Stimulated activated CD4-positive, alpha-beta T cell treated with anti-CD3 and anti-CD28 coated beads, Interleukin-1b, Interleukin-23, amount 100 ng/mL, for 1 hour (primary cell): ENCODE results near the gene KCNH2.

Experiments used
- DNase-seq, 2 donors: peaks; one replicate each; pipeline ENCODE4 v3.0.0-alpha.2; 2020; ENCODE audit warnings: low read depth in 2 of 2

The KCNH2 gene

GRCh38 chr7:150974468-150975391 lies 3.4 kb downstream of the KCNH2 start:
- peak; percentile 56 to 63 for DNase-seq

DNA sequence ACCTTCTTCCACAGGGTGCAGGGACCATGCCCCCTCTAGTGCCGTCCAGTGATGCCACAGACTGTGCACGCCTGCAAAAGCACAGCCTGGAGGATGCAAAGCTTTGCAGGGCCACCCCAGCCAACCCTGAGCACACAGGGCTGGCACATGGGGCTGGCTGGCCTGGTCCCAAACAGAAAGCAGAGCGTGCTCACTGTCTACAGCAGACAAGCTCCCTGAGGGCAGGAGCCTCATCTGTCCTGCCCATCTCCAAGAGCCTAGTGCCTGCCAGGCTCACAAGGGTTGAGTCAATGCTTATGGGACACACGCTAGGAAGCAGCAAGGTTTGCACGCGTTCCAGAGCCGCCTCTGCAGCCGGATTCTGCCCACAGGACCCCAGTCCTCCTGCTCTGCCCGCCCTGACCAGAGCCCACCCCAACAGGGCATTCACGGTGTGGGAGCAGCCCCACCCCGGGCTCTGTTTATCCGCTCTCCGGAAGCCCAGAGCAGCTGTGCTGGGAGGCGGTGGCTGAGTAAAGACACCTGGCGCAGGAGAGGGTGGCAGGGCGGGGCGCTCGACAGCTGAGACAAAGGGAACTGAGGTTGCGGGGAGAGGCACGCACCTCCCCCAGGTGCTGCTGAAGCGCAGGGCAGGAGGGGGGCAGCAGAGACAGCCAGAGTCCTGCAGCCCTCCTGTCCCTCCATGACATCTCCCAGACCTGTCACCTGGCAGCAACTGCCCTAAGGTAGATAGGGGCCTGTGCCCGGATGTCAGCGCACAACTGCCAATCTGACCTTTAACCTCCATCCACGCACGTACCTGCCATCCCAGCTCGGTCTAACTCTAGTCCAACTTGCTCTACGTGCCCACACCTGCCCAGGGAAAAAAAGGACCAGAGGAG lies 4.3 kb downstream of the KCNH2 start:
- no peak for DNase-seq

GRCh38 chr7:150972741-150973140 lies 5.4 kb downstream of the KCNH2 start:
- no peak for DNase-seq

GRCh38 chr7:150972023-150972468 lies 6.1 kb downstream of the KCNH2 start:
- DNase-seq: no peak

DNA sequence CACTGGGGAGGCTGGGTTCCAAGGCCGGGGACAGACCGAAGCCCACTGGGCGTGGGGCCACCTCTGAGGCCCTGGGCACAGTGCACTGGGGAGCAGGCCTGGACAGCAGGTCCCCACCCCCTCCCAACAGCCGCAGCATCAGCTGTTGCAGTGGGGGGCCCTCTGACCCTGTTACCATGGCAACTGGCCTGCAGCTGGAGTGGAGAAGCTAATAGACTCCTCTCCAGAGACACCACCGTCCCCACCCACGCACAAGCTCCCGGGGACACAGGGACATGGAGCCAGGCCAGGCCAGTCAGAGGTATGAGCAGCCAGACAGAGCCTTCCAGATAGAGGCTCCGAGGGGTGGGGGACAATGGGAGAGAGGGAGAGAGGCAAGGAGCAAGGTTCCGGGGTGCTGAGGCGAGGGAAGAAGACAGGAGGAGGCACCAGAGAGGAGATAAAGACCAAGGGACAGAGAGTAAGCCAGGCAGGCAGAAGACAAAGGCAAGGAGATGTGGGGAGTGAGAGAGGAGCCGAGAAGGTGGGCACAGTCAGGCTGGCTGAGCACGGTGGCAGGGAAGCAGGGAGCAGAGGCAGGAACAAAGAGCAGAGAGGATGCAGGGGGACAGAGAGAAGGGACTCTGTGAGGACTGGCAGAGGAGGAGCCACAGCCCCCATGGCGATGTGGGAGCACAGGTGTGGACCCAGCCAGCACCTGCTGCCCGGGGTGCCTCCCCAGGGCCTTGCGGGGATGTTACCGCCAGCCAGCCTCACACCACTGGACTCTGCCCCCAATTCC lies 6.7 kb downstream of the KCNH2 start:
- DNase-seq: no peak

GRCh38 chr7:150970424-150970823 lies 7.7 kb downstream of the KCNH2 start:
- DNase-seq: no peak

- DNase-seq: no peak
Observed at GRCh38 chr7:150969475-150969874, 8.6 kb downstream of the KCNH2 start.

DNA sequence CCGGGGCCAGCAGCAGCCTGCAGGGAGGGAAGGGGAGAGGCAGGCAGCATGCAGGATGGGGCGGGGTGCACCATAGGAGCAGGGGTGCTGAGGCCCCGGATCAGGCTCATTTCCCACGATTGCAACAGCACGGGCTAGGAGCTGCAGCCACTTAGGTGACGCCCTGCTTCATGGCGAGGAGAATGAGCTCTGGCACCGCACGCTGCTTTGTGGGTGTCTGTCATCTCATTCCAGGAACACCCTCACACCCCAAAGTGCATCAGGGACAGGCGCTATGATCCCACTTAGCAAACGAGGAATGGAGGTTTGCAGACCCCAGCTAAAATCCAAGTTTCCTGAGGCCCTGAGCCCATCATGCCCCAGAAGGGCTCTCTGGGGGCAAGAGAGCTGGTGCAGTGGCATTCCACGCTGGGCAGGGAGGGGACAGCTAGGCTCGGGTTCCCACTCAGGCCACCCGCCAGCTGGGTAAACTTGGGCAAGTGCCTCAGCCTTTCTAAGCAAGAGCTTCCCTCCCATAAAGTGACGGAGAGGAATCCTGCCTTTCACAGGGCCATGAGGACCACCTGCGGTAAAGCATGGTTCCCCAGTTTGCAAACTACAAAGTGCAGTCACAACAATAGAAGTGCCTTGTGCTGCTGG lies 9.3 kb downstream of the KCNH2 start:
- no peak for DNase-seq

DNA sequence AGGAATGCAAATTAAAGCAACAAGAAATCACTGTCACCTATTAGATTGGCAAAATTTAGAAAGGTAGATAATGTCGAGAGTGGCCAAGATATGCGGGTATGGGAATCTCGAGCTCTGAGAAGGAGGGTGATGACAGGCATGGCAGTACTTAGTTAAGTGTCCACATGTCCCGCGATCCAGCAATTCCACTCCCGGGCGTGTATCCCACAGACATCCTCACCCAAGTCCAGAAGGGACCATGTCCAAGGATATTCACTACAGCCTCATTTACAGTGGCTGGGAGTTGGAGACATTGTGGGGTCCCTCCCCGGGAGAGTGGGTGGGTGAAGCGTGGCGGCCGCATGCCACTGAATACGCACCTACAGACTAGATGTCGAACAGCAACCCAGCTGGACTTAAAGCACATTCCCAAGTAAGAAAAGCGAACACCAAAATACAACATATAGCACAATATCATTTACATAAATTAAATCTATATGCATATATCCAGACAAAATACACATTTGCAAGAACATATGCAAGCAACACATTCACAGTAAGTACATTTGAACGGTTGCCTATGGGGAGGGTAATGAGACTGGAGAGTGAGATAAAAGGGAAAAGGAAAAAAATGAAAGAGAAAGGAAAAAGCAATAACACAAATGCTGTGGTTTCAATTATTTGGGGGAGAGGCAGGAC lies 9.9 kb downstream of the KCNH2 start:
- DNase-seq: no peak

DNA sequence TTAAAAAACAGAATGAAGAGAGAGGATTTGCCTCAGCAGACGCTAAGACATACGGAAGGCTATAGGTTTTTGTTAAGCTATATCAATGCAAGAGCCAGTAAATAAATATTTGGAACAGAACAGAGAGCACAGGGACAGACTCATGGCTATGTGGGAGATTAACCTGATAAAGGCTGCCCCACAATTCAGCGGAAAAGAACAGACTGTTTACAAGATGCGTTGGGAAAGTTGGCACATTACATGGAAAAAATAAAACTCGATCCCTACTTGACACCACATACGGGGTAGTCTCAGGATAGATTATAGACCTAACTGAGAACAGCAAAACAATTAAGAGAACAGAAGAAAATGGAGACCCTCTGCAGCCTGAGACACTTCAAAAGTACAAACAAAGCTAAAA lies 10.8 kb downstream of the KCNH2 start:
- DNase-seq: no peak

- DNase-seq: no peak
Observed at GRCh38 chr7:150966002-150966401, 12.1 kb downstream of the KCNH2 start.

DNA sequence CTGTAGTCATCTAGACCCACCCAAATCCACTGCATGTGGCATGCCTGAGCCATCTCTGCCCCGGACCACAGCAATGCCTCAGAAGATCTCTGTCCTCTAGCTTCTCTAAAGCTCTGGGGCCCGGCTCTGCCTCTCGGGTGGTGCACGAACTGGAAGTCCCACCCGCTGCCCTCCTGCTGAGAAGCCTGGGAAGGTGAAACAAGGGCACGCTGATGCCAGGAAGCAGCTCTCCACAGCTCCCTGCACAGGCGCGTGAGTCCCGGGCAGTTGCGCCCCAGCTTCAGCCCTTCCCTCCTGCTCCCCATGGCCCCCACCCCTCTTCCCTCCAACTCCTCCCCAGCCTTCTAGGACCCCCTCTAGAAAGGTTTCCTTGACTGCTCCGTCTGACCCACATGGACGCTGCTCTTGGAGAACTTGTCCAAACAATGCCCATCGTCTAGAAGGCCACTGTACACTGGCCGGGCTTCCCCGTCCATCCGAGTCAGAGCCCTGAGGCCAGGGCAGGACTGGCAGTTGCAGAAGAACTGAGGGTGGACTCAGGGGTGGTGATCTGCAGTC lies 12.8 kb downstream of the KCNH2 start:
- no peak for DNase-seq

GRCh38 chr7:150964593-150965111 lies 13.5 kb downstream of the KCNH2 start:
- DNase-seq: no peak

GRCh38 chr7:150963707-150964559 lies 14.2 kb downstream of the KCNH2 start:
- no peak for DNase-seq

DNA sequence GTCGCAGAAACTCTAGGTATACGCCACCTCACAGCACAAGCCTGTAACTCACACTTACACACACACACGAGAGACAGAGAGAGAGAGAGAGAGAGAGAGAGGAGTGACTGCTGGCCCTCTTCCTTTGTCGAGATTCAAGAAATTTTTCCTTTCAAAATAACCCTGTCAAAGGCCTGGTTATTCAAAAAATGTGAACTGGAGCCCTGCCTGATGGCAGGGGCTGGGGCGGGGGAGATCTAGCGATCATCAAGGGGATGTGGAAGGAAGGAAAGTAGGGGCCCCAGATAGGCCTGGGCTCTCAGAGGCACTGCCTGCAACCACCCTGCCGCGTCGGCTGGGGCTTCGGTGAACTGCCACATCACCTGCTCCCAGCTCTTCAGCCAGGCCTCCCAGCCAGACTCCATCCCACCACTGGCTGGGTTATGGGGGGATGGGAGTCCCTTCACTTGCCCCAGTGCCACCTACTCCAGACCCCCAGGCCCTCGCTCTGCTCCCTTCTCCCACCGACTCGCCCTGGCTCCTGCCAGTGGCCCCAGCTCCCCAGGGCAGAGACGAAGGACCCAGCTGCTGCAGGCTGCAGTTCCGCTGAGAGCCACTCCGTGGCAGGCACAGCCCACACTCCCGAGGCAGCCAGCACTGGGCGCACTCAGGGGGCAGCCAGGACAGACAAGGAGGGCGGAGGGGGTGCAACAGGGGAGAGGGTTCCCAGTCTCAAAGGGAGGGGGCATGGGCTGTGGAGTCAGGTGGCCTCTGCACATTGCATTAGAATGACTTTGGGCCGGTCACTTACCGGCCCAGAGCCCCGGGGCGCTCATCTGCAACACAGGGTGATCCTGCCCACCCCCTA lies 15.3 kb downstream of the KCNH2 start:
- peak; percentile 28 to 35 for DNase-seq

DNA sequence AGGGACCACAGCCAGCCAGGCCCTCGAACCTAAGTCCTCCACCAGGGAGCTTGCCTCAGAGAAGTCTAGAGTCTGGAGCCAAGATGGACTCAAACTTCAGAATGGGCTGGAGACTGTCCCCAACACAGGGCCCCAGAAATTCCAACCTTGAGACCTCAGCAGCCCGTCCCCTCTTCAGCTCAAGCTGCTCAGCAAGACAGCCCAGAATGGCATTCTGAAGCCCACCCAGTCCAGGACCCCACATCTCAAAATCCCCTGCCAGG lies 15.9 kb downstream of the KCNH2 start:
- no peak for DNase-seq

DNA sequence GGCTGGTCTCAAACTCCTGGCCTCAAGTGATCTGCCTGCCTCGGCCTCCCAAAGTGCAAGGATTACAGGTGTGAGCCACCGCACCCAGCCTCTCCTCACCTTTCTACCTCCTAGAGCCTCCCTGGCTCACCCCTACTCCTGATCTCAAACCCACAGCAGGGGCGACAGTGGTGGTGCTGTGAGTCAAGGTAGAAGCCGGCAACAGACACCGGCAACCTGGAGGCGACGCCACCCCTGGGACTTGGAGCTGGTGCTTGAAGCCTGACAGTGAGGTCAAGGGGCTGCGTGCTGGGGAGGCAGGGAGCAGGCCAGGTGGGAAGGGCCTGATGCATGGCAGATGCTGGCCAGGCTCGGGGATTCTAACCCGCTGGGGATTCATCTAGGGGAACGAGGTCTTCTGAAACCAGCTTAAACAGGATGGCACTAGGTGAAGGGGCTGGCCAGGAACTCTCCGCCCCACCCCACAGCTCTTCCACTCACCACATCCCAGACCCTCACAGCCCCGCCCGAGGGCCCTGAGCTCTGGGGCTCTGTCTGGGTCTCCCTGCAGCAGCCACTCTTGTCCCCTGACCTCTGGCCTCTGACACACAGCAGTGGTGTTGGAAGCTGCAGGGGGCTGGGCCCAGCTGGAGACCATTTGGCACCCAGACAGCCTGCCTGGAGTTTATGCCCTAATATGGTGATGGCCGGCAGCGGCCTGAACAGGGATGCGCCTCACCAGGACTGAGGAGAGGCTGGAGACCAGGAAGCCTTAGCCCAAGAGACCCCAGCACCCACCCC lies 16.4 kb downstream of the KCNH2 start:
- no peak for DNase-seq
